NCI-H1436 treated with DMSO at 0.1 percent for 48 hours (cell line): Measurements from ENCODE around the gene MEIS3.

ENCODE experiments used
- DNase-seq: peaks from one replicate; lab custom pipeline; 2025; lab: John Stamatoyannopoulos, UW

Gene MEIS3

GRCh38 chr19:47419030-47419783, at the start of gene MEIS3:
Gene MEIS3, minus strand, starts transcription at chr19:47419527. Its CDS starts 446 bp downstream, at chr19:47419081.
- DNase-seq: no peak

GRCh38 chr19:47467914-47468313, 48.6 kb upstream of the MEIS3 start:
- DNase-seq: no peak

GRCh38 chr19:47465957-47466356, 46.6 kb upstream of the MEIS3 start:
- DNase-seq: no peak

DNA sequence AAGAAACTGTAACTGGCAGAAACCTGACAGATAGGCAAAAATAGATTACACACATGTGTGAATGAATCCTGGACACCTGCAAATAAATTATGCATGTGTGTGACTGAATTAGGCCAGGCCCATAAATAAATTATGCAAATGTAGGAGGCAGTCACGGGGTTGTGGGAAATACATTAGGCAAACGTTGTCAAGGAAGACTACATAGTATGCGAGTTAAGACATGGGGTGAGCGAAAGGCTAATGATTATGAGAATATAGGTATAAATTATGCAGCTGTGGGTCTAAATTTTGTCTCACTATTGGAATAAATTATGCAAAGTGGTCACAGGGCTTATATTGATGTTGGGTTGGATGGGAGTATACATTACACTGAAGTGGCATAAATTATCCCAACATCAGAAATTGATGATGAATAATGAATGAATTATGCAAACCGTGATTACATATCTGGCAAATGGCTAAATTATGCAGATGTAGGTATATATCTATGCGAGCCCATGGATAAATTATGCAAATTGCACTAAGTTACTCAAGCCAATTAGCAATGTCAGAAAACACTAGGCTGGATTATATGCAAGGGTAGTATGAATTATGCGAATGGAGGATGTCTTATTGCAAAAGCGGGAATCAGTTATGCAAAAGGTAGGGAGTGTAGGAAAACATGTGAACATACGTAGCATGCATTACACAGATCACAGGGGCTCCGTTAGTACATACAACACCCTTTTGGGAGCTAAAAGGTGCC, 45.5 kb upstream of the MEIS3 start:
- no peak for DNase-seq

GRCh38 chr19:47461876-47462275, 42.5 kb upstream of the MEIS3 start:
- DNase-seq: no peak

DNA sequence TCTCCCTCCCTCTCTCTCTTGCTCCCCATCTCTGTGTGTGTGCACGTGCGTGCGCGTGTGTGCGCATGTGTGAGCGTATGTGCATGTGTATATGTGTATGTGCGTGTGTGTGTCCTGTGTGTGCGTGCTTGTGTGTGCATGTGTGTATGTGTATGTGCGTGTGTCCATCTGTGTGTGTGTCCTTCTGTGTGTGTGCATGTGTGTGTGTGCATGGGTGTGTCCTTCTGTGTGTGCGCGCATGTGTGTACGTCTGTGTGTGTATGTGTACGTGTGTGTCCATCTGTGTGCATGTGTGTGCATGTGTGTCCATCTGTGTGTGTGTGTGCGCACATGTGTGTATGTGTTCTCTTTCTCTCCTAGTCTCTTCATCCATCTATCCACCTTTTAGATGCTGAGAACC, 40.1 kb upstream of the MEIS3 start:
- no peak for DNase-seq

- no peak for DNase-seq
Measured at GRCh38 chr19:47458672-47459071, 39.3 kb upstream of the MEIS3 start.

DNA sequence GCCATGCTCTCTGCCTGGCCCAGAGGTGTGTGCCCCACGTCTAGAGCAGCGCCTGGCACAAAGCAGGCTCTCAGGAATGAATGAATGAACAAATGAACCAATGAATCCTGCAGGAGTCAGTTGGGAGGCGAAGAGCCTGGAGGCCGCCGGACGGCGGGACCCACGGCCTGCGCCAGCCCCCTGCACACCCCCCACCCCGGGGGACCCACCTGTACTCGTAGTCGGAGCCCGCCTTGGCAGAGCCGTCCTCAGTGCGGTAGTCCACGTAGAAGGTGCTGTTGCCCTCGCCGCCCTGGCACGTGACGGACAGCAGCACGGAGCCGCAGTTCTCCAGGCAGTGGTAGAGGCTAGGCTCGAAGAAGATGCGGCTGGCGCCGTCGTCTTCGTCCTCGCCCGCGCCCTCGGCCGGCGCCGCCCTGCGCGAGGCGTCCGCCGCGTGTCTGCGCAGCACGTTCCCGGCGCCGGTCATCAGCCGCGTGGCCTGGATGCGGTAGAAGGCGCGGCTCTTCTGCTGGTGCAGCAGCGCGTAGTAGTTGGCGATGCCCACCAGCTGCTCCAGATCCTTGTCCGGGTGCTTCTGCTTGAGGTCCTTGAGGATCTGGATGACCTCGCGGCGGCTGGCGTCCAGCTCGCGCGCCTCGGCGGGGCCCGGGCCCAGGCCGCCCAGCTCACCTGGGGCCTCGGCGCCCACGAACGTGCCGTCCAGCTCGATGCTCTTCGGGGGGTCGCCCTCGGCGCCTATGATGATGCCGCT, 37.6 kb upstream of the MEIS3 start:
- DNase-seq: no peak

DNA sequence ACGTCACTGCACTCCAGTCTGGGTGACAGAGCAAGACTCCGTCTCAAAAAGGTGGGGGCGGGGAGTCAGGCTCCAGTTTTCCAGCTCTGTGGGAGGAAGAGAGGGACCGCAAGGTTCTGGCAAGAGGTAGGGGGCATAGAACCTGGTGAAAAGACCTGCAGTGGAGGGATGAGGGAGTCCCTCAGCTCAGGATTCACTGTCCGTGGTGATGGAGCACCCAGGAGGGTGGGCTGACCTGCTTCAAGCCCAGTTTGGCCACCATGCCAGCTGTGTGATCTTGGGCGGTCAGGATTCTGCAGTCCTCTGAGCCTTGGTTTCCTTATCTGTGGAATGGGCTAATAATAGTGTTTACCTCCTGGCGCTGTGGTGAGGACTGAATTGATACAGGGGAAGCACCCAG, 31.2 kb upstream of the MEIS3 start:
- no peak for DNase-seq

GRCh38 chr19:47448360-47448727, 29.0 kb upstream of the MEIS3 start:
- DNase-seq: no peak

GRCh38 chr19:47447470-47448359, 28.4 kb upstream of the MEIS3 start:
- no peak for DNase-seq

DNA sequence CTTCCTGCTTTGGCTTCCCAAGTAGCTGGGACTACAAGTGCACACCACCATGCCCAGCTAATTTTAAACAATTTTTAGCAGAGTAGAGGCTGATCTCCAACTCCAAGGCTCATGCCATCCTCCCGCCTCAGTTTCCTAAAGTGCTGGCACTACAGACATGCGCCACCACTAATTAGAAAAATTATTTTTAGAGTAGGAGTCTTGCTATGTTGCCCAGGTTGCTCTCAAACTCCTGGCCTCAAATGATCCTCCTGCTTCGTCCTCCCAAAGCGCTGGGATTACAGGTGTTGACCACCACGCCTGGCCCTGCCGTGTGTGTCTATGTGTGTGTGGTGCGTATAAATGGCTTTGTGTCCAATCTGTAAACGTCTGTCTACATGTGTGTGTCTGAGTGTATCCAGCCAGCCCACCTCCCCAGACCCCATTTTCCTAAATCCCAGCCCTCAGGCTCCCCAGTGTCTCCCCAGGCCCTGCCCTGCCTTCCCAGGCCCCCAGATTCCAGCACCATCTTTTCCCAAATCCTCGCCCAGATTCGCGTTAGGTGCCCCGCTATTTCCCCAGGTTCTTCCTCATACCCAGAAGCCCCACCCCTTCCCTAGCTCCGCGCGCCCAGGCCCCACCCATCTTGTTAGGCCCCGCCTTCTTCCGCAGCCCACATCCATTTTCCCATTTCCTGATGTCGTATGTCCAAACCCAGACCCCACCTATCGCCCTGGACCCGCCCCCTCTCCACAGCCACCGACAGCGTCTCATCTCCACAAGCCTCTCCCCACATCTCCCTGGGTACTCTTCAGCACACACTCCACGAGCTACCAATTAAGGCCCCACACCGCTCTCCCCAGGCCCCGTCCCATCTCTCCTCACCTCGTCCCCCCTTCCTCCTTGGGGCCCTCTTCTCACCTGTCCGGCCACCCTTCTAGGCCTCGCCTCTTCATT, 27.5 kb upstream of the MEIS3 start:
- DNase-seq: no peak

DNA sequence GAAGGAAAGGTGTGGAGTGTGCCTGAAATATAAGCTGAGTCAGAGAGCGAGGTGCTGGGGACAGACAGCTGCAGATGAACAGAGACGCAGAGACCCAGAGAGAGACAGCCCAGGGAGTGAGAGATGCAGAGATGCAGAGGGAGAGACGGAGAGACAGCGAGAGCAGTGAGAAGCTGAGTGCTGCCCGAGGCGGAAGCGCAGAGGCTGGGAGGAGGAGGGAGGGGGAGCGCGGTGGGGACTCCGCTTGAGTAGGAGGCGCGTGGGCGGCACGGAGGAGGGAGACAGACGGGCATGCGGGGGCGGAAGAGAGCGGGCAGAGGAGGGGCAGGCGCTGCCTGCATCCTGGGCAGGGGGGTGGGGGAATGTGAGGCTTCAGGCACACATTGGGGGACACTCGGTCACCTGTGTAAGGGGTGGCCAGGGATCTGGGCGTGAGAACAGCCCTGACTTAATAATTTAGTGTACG, 26.6 kb upstream of the MEIS3 start:
- DNase-seq: no peak

DNA sequence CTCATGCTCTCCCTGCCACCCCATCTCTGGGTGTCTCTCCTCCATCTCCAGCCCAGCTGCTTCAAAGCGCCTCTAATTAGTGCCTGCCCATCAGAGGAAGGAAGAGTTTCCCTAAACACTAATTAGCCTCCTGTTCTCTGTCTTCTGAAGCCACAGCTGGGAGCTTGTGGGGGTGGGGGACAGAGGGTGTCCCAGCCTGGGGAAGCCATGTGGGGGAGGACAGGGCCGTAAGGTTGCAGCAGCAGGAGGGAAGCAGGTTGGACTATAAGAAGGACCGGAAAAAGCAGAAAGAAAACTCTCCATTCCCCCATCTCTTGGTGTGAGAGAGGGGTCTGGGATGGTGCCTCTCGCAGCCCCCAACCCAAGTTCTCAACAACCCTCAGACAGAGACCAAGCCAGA, 26.2 kb upstream of the MEIS3 start:
- no peak for DNase-seq

GRCh38 chr19:47444388-47444821, 25.1 kb upstream of the MEIS3 start:
- no peak for DNase-seq

GRCh38 chr19:47443331-47443730, 24.0 kb upstream of the MEIS3 start:
- DNase-seq: no peak

DNA sequence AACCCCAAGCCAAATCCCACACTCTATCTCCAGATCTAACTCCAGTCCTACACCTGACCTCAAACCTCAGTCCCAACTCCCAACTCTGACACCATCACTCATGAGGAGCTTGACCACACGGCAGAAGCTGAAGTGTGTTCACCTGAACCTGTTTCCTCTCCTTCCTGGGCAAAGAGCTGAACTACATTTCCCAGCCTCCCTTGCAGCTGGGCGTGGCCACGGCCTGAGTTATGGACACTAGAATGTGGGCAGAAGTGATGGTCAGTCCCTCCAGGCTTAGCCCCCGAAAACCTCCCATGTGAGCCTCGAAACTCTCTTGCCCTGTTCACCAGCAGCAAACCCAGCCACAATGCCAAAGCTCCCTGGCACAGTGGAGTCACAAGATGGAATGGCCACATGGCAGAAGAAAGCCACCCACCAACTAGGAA, 19.5 kb upstream of the MEIS3 start:
- DNase-seq: no peak

- no peak for DNase-seq
Measured at GRCh38 chr19:47437500-47437899, 18.2 kb upstream of the MEIS3 start.

DNA sequence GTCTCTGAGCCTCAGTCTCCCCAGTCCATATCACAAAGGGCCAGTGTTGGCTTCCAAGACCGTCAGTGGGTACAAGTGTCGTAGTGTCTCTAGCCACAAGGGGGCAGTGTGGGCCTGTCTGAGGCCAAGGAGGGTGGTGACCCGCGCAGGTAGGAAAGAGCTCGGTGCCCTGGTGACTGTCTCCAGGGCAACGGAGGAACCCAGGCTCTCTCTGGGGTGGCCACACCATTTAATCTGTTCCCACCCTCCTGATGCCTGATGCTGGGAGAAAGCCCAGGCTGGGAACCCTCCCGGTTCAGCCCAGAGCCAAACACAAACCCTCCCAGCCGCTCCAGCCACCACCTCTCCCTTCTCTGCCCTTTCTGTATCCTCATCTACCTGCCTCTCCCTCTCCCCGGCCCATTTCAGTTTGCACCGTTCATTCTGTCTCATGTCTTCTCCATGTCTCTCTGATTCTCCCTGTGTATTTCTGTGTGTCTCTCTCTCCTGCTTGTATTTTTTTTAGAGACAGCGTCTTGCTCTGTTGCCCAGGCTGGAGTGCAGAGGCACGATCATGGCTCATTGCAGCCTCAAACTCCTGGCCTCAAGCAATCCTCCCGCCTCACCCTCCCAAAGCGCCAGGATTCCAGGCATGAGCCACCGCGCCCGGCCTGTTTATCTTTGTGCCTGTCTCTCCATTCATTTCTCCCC, 17.5 kb upstream of the MEIS3 start:
- DNase-seq: no peak

DNA sequence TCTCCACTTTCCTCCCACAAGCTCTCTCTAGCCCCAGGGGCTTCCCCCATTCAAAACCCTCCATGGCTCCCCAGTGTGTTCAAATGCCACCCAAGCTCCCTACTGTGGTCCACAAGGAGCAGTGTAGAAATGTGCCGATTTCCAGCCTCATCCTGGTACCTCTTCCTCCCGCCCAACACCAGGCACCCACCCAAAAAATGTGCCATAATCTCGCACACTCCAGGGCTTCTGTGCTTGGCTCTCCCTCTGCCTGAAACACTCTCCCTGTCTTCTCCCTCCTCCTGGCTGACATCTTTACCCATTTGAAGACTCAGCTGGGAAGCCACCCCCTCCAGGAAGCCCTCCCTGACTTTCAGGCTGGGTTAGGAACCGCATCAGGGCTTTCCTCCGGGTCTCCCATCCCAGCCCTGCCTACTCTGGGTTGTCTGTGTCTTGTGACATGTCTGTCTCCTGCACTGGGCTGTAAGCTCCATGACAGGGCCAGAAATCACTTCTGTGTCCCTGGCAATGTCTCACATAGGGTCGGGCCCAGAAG, 16.6 kb upstream of the MEIS3 start:
- DNase-seq: no peak
